ENCODE data around the gene PCDHGA10. TPM values are rescaled to one million over a fixed set of nuclear protein-coding genes. Genes with fewer than 3 reads are reported as not detected.
"Not testable (repeated sequence)": the region's sequence is repeated elsewhere in the genome, so short reads cannot be mapped to it uniquely, and the experiment has no call there.

The PCDHGA10 gene
- total RNA-seq, 2 experiments from 2014 or later = 0.05 TPM; not detected in 1

GRCh38 chr5:141382469-141383294 lies 30.1 kb upstream of the PCDHGA10 start, which contains the start of gene PCDHGA7:
PCDHGA7 (plus strand) TSS chr5:141382742; CDS start chr5:141382900, 158 bp downstream.
- CTCF ChIA-PET = no interaction called here
- Mint-ChIP-seq H3K36me3 (ENCODE audit: low read depth) (peaks cover 9% of the 10 kb centered on the region), H3K27me3 (ENCODE audit: low read depth) (peaks cover 66% of the 10 kb centered on the region), H3K27ac (no peak within 1 kb of the TSS), H3K9me3 (peaks cover 15% of the 10 kb centered on the region), H3K4me3 (peak within 1 kb of the TSS; percentile 66), H3K4me1 (ENCODE audit: low read depth) (no peaks in the 10 kb centered on the region)
- intact Hi-C loops (cut with micrococcal nuclease) = no loop called here
- DNase-seq = no peak

GRCh38 chr5:141383345-141383744 lies 29.4 kb upstream of the PCDHGA10 start:
- H3K9me3 Mint-ChIP-seq = peaks cover 16% of the 10 kb centered on the region
- intact Hi-C loops (cut with micrococcal nuclease) = no loop called here
- DNase-seq = no peak
- CTCF ChIA-PET = no interaction called here
- no peak overlapping the region for H3K27ac Mint-ChIP-seq
- H3K36me3 Mint-ChIP-seq (ENCODE audit: low read depth) = peaks cover 7% of the 10 kb centered on the region
- no peak overlapping the region for H3K4me3 Mint-ChIP-seq
- H3K27me3 Mint-ChIP-seq (ENCODE audit: low read depth) = peaks cover 69% of the 10 kb centered on the region
- H3K4me1 Mint-ChIP-seq (ENCODE audit: low read depth) = no peaks in the 10 kb centered on the region

GRCh38 chr5:141384471-141385267 lies 28.1 kb upstream of the PCDHGA10 start:
- H3K9me3 Mint-ChIP-seq = peaks cover 21% of the 10 kb centered on the region
- intact Hi-C loops (cut with micrococcal nuclease) = no loop called here
- H3K4me1 Mint-ChIP-seq (ENCODE audit: low read depth) = no peaks in the 10 kb centered on the region
- no peak overlapping the region for H3K4me3 Mint-ChIP-seq
- H3K27ac Mint-ChIP-seq = no peak overlapping the region
- CTCF ChIA-PET = interaction anchor here (0.9 kb wide), 1 partner anchor 36 kb away, joined by 4 read pairs; the partner anchor contains the start of gene PCDHGA11
- peaks cover 10% of the 10 kb centered on the region for H3K36me3 Mint-ChIP-seq (ENCODE audit: low read depth)
- DNase-seq = no peak
- H3K27me3 Mint-ChIP-seq (ENCODE audit: low read depth) = peaks cover 73% of the 10 kb centered on the region

- intact Hi-C loops (cut with micrococcal nuclease); H3K27ac Mint-ChIP-seq; H3K4me1 Mint-ChIP-seq (ENCODE audit: low read depth): not testable (repeated sequence)
- Mint-ChIP-seq H3K36me3 (ENCODE audit: low read depth) (peaks cover 18% of the 10 kb centered on the region), H3K9me3 (peaks cover 31% of the 10 kb centered on the region), H3K4me3 (peak within 1 kb of the TSS; percentile 54), H3K27me3 (ENCODE audit: low read depth) (peaks cover 75% of the 10 kb centered on the region)
- DNase-seq = peak; percentile 39
- CTCF ChIA-PET = interaction anchor here (0.6 to 2.4 kb wide), 7 partner anchors 10 to 91 kb away, joined by 3 to 8 read pairs (median 4); partner anchors contain the start of genes PCDHGA11, PCDHGB3 and PCDHGB5
Observed at GRCh38 chr5:141387557-141388311, 25.1 kb upstream of the PCDHGA10 start, which contains the start of gene PCDHGB4. PCDHGB4 (plus strand) TSS chr5:141387698; CDS start chr5:141387885, 187 bp downstream.

GRCh38 chr5:141388661-141389060 lies 24.1 kb upstream of the PCDHGA10 start:
- Mint-ChIP-seq H3K27me3 (ENCODE audit: low read depth) (peaks cover 74% of the 10 kb centered on the region), H3K4me1 (ENCODE audit: low read depth) (no peaks in the 10 kb centered on the region), H3K36me3 (ENCODE audit: low read depth) (peaks cover 21% of the 10 kb centered on the region), H3K9me3 (peaks cover 30% of the 10 kb centered on the region), H3K4me3 (no peak overlapping the region), H3K27ac (no peak overlapping the region)
- no peak for DNase-seq
- CTCF ChIA-PET = interaction anchor here (0.6 to 2.4 kb wide), 2 partner anchors 32 to 40 kb away, joined by 3 to 6 read pairs; partner anchors contain the start of gene PCDHGA11
- intact Hi-C loops (cut with micrococcal nuclease) = no loop called here

GRCh38 chr5:141389153-141390042 lies 23.4 kb upstream of the PCDHGA10 start:
- Mint-ChIP-seq H3K9me3 (peaks cover 29% of the 10 kb centered on the region), H3K27me3 (ENCODE audit: low read depth) (peaks cover 74% of the 10 kb centered on the region), H3K4me3 (no peak overlapping the region), H3K36me3 (ENCODE audit: low read depth) (peaks cover 22% of the 10 kb centered on the region), H3K27ac (no peak overlapping the region), H3K4me1 (ENCODE audit: low read depth) (no peaks in the 10 kb centered on the region)
- DNase-seq = no peak
- CTCF ChIA-PET = interaction anchor here (0.6 to 2.4 kb wide), 6 partner anchors 17 to 203 kb away, joined by 3 to 6 read pairs (median 4); partner anchors contain the start of genes PCDHB9, PCDHGA11 and PCDHGC3
- intact Hi-C loops (cut with micrococcal nuclease) = no loop called here

- Mint-ChIP-seq H3K4me1 (ENCODE audit: low read depth) (no peaks in the 10 kb centered on the region), H3K4me3 (no peak within 1 kb of the TSS), H3K27ac (no peak within 1 kb of the TSS), H3K27me3 (ENCODE audit: low read depth) (peaks cover 62% of the 10 kb centered on the region), H3K9me3 (peaks cover 23% of the 10 kb centered on the region), H3K36me3 (ENCODE audit: low read depth) (peaks cover 19% of the 10 kb centered on the region)
- intact Hi-C loops (cut with micrococcal nuclease) = no loop called here
- CTCF ChIA-PET = interaction anchor here (1.1 to 2.0 kb wide), 3 partner anchors 28 to 165 kb away, joined by 3 to 6 read pairs (median 4); partner anchors contain the start of gene PCDHGA11
- no peak for DNase-seq
Observed at GRCh38 chr5:141392429-141393198, 20.2 kb upstream of the PCDHGA10 start, which contains the start of gene PCDHGA8. PCDHGA8 (plus strand) TSS chr5:141392633; CDS start chr5:141392814, 181 bp downstream.

- Mint-ChIP-seq H3K27ac (no peak overlapping the region), H3K27me3 (ENCODE audit: low read depth) (peaks cover 60% of the 10 kb centered on the region), H3K36me3 (ENCODE audit: low read depth) (peaks cover 19% of the 10 kb centered on the region), H3K4me1 (ENCODE audit: low read depth) (no peaks in the 10 kb centered on the region), H3K9me3 (peaks cover 23% of the 10 kb centered on the region), H3K4me3 (no peak overlapping the region)
- no peak for DNase-seq
- CTCF ChIA-PET = interaction anchor here (1.1 to 2.0 kb wide), 3 partner anchors 28 to 165 kb away, joined by 3 to 6 read pairs (median 4); partner anchors contain the start of gene PCDHGA11
- intact Hi-C loops (cut with micrococcal nuclease) = no loop called here
Observed at GRCh38 chr5:141393267-141393666, 19.5 kb upstream of the PCDHGA10 start.

GRCh38 chr5:141394401-141395187 lies 18.2 kb upstream of the PCDHGA10 start:
- CTCF ChIA-PET = interaction anchor here (2.2 kb wide), 1 partner anchor 30 kb away, joined by 6 read pairs; the partner anchor contains the start of gene PCDHGA5
- intact Hi-C loops (cut with micrococcal nuclease); H3K4me1 Mint-ChIP-seq (ENCODE audit: low read depth); H3K4me3 Mint-ChIP-seq; DNase-seq: not testable (repeated sequence)
- Mint-ChIP-seq H3K27me3 (ENCODE audit: low read depth) (peaks cover 60% of the 10 kb centered on the region), H3K27ac (peak overlapping the region; percentile 41), H3K36me3 (ENCODE audit: low read depth) (peaks cover 20% of the 10 kb centered on the region), H3K9me3 (peaks cover 21% of the 10 kb centered on the region)

All from activated naive CD4-positive, alpha-beta T cell treated with anti-CD3 and anti-CD28 coated beads for 36 hours (primary cell).